ENCODE data around the gene UST. TPM values are rescaled to one million over a fixed set of nuclear protein-coding genes. Genes with fewer than 3 reads are reported as not detected.

Gene UST
- total and polyA plus RNA-seq, 7 donors = 0.79 to 2.6 (median 2.0) TPM

- intact Hi-C loops (cut with DNase I) = no loop called here
- no peak for ATAC-seq
- DNase-seq = no peak
- Histone ChIP-seq H3K4me1 (no peaks in the 10 kb centered on the region), H3K36me3 (ENCODE audit: insufficient read depth in 1 of 2, low read depth in 1 of 2) (no peaks in the 10 kb centered on the region), H3K27ac (no peak overlapping the region), H3K4me3 (no peak overlapping the region), H3K27me3 (ENCODE audit: insufficient read depth in 3 of 3, low read length in 2 of 3) (no peaks in the 10 kb centered on the region), H3K9me3 (no peaks in the 10 kb centered on the region)
- TF ChIP-seq CTCF (IDR thresholded peaks at IDR 0.05) = no peak
- WGBS, 3 donors = 35 to 42% (median 35%) methylated on average over 3 of the region's 3 CpGs
Observed at GRCh38 chr6:148771212-148771601, 24.4 kb downstream of the UST start.

GRCh38 chr6:148771896-148772554, 25.2 kb downstream of the UST start:
- H3K27me3 ChIP-seq (ENCODE audit: insufficient read depth in 3 of 3, low read length in 2 of 3) = no peaks in the 10 kb centered on the region
- intact Hi-C loops (cut with DNase I) = no loop called here
- no peaks in the 10 kb centered on the region for H3K36me3 ChIP-seq (ENCODE audit: insufficient read depth in 1 of 2, low read depth in 1 of 2)
- TF ChIP-seq CTCF (IDR thresholded peaks at IDR 0.05) = no peak
- WGBS, 3 donors = 92 to 97% (median 96%) methylated on average over 6 of the region's 6 CpGs
- H3K4me3 ChIP-seq = no peak overlapping the region
- H3K4me1 ChIP-seq = no peaks in the 10 kb centered on the region
- H3K9me3 ChIP-seq = no peaks in the 10 kb centered on the region
- ATAC-seq = no peak
- DNase-seq = no peak
- H3K27ac ChIP-seq = no peak overlapping the region

GRCh38 chr6:148775161-148775560, 28.3 kb downstream of the UST start:
- 80 to 85% (median 81%) methylated on average over 6 of the region's 6 CpGs for WGBS, 3 donors
- ATAC-seq = no peak
- H3K36me3 ChIP-seq (ENCODE audit: insufficient read depth in 1 of 2, low read depth in 1 of 2) = no peaks in the 10 kb centered on the region

GRCh38 chr6:148776321-148777308, 29.8 kb downstream of the UST start:
- ATAC-seq (no peak), DNase-seq (no peak)
- H3K27me3 ChIP-seq (ENCODE audit: insufficient read depth in 3 of 3, low read length in 2 of 3) = no peaks in the 10 kb centered on the region
- H3K9me3 ChIP-seq = no peaks in the 10 kb centered on the region
- WGBS, 3 donors = 64 to 72% (median 70%) methylated on average over 15 of the region's 15 CpGs
- no peak overlapping the region for H3K4me3 ChIP-seq
- intact Hi-C loops (cut with DNase I) = no loop called here
- no peaks in the 10 kb centered on the region for H3K4me1 ChIP-seq
- H3K36me3 ChIP-seq (ENCODE audit: insufficient read depth in 1 of 2, low read depth in 1 of 2) = no peaks in the 10 kb centered on the region
- no peak for TF ChIP-seq CTCF (IDR thresholded peaks at IDR 0.05)
- no peak overlapping the region for H3K27ac ChIP-seq

More at GRCh38 chr6:148775161-148775560, 28.3 kb downstream of the UST start:
- Histone ChIP-seq H3K9me3 (no peaks in the 10 kb centered on the region), H3K4me1 (no peaks in the 10 kb centered on the region), H3K27me3 (ENCODE audit: insufficient read depth in 3 of 3, low read length in 2 of 3) (no peaks in the 10 kb centered on the region), H3K4me3 (no peak overlapping the region), H3K27ac (no peak overlapping the region)
- DNase-seq = no peak
- no peak for TF ChIP-seq CTCF (IDR thresholded peaks at IDR 0.05)
- intact Hi-C loops (cut with DNase I) = no loop called here

Data from psoas muscle (tissue), 8 donors.